Measurements from ENCODE around the gene SUSD4.

- TF ChIP-seq POLR2A (IDR thresholded peaks at IDR 0.05) = no peak
- TF ChIP-seq, protein P1, sequence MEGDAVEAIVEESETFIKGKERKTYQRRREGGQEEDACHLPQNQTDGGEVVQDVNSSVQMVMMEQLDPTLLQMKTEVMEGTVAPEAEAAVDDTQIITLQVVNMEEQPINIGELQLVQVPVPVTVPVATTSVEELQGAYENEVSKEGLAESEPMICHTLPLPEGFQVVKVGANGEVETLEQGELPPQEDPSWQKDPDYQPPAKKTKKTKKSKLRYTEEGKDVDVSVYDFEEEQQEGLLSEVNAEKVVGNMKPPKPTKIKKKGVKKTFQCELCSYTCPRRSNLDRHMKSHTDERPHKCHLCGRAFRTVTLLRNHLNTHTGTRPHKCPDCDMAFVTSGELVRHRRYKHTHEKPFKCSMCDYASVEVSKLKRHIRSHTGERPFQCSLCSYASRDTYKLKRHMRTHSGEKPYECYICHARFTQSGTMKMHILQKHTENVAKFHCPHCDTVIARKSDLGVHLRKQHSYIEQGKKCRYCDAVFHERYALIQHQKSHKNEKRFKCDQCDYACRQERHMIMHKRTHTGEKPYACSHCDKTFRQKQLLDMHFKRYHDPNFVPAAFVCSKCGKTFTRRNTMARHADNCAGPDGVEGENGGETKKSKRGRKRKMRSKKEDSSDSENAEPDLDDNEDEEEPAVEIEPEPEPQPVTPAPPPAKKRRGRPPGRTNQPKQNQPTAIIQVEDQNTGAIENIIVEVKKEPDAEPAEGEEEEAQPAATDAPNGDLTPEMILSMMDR (IDR thresholded peaks at IDR 0.05) = no peak
- no peak for TF ChIP-seq POLR2AphosphoS5 (IDR thresholded peaks at IDR 0.05)
Observed at GRCh38 chr1:223320959-223321358, 43.0 kb downstream of the SUSD4 start.

All from prostate gland (tissue), 2 donors.